Thyroid gland (tissue), 4 donors: ENCODE data around the gene SEPSECS.

Source experiments
- CTCF ChIP-seq, 6 experiments: fragments of 200-600 bp in 3 of 6; fragments of 450-650 bp in 3 of 6; sonication (generic) in 3 of 6; IDR thresholded peaks; one replicate each; pipeline ENCODE4 v1.5.1; 2016 to 2019; ENCODE audit warnings: antibody characterized with exemption in 6 of 6, mild to moderate bottlenecking in 2 of 6, inconsistent platforms in 1 of 6, moderate library complexity in 1 of 6
- POLR2A ChIP-seq, 2 donors: fragments of 450-650 bp; IDR thresholded peaks; one replicate each; pipeline ENCODE4 v1.6.1; 2017; ENCODE audit warnings: antibody characterized with exemption in 2 of 2, mild to moderate bottlenecking in 2 of 2, moderate library complexity in 1 of 2

GRCh38 chr4:25157081-25157480 is 3.2 kb downstream of the SEPSECS start:
- TF ChIP-seq POLR2A (IDR thresholded peaks at IDR 0.05): no peak
- no peak for TF ChIP-seq CTCF (IDR thresholded peaks at IDR 0.05)
